PC-9 (cell line): ENCODE data around the gene FOLR2.

Source experiments
- CTCF ChIP-seq: fragments of 200-600 bp; sonication (generic); conservative IDR thresholded peaks from 2 replicates; pipeline ENCODE4 v1.6.1; 2017; ENCODE audit warnings: mixed run types, antibody characterized with exemption, mild to moderate bottlenecking, moderate library complexity
- EZH2 ChIP-seq: fragments of 200-600 bp; sonication (generic); IDR thresholded peaks from 2 replicates; pipeline ENCODE4 v1.8.0; 2017; ENCODE audit warnings: antibody characterized with exemption, low read depth

- no peak for TF ChIP-seq CTCF
- no peak for TF ChIP-seq EZH2
Measured at GRCh38 chr11:72195518-72196270, 20.9 kb upstream of the FOLR2 start.
